GM12878 (cell line): ENCODE data around the gene PPP4R3B. TPM values are rescaled to one million over a fixed set of nuclear protein-coding genes. Genes with fewer than 3 reads are reported as not detected.

Source experiments
- BHLHE40 ChIP-seq, 2 experiments: fragments of 450-650 bp in 1 of 2; IDR thresholded peaks; 2 replicates each; pipeline ENCODE4 v1.6.1; 2011 to 2017; ENCODE audit warnings: low read depth in 2 of 2, borderline replicate concordance in 1 of 2, improper control_type of control experiment in 1 of 2, low read length in 1 of 2, mild to moderate bottlenecking in 1 of 2
- BRCA1 ChIP-seq: IDR thresholded peaks from 2 replicates; pipeline ENCODE4 v1.6.1; 2011; ENCODE audit warnings: low read depth, low read length, improper control_type of control experiment
- CHD2 ChIP-seq: IDR thresholded peaks from 2 replicates; pipeline ENCODE4 v1.6.1; 2011; ENCODE audit warnings: low read depth, low read length, improper control_type of control experiment, borderline replicate concordance
- EP300 ChIP-seq, 2 experiments: fragments of 150-350 bp in 1 of 2; IDR thresholded peaks; 2 replicates each; pipeline ENCODE4 v1.6.1; 2011 to 2012; ENCODE audit warnings: low read depth in 2 of 2, low read length in 2 of 2, borderline replicate concordance in 1 of 2, improper control_type of control experiment in 1 of 2, inconsistent platforms in 1 of 2; ENCODE audit not compliant: control insufficient read depth in 1 of 2
- ETV6 ChIP-seq, 2 experiments: fragments of 450-650 bp in 1 of 2; IDR thresholded peaks in 1 of 2; conservative IDR thresholded peaks in 1 of 2; 2 replicates each; pipeline ENCODE4 v1.6.1; 2014; ENCODE audit warnings: antibody characterized with exemption in 1 of 2, borderline replicate concordance in 1 of 2, low read depth in 1 of 2, mild to moderate bottlenecking in 1 of 2, moderate library complexity in 1 of 2
- FOXM1 ChIP-seq: IDR thresholded peaks from 2 replicates; pipeline ENCODE4 v1.6.1; 2012; ENCODE audit warnings: low read depth, mild to moderate bottlenecking, inconsistent platforms, low read length, moderate library complexity
- MXI1 ChIP-seq: fragments of 150-350 bp; IDR thresholded peaks from 2 replicates; pipeline ENCODE4 v1.6.1; 2011; ENCODE audit warnings: low read depth, mild to moderate bottlenecking, inconsistent platforms, low read length, improper control_type of control experiment
- NR2C1 ChIP-seq: fragments of 450-650 bp; IDR thresholded peaks from 2 replicates; pipeline ENCODE4 v1.6.1; 2017; ENCODE audit warnings: antibody characterized with exemption, mild to moderate bottlenecking, moderate library complexity
- PAX5 ChIP-seq: IDR thresholded peaks from 2 replicates; pipeline ENCODE4 v1.6.1; 2011; ENCODE audit warnings: low read depth, low read length, borderline replicate concordance
- RFX5 ChIP-seq: IDR thresholded peaks from 2 replicates; pipeline ENCODE4 v1.6.1; 2011; ENCODE audit warnings: low read depth, low read length, improper control_type of control experiment
- SIN3A ChIP-seq: IDR thresholded peaks from 2 replicates; pipeline ENCODE4 v1.6.1; 2012; ENCODE audit warnings: low read depth, low read length, improper control_type of control experiment
- TARDBP ChIP-seq: IDR thresholded peaks from 2 replicates; pipeline ENCODE4 v1.6.1; 2016; ENCODE audit warnings: borderline replicate concordance
- WRNIP1 ChIP-seq: IDR thresholded peaks from 2 replicates; pipeline ENCODE4 v1.6.1; 2011; ENCODE audit warnings: low read depth, low read length, improper control_type of control experiment, borderline replicate concordance
- ZNF384 ChIP-seq: IDR thresholded peaks from 2 replicates; pipeline ENCODE4 v1.6.1; 2012; ENCODE audit warnings: low read depth, mild to moderate bottlenecking, low read length, improper control_type of control experiment, borderline replicate concordance
- polyA plus RNA-seq, 11 experiments: library from polyadenylated mRNA; depleted of rRNA in 4 of 11; unstranded in 6 of 11; stranded (reverse) in 5 of 11; fragments of >200 nt; fragmentation: Nextera tagmentation in 4 of 11; fragmentation: Illumina TruSeq in 1 of 11; extraction: Ambion mirVana in 4 of 11; extraction: Trizol in 1 of 11; gene quantifications; 1 replicate in 1 of 11; 2 replicates in 10 of 11; pipeline versions ENCODE4 v1.2.1 to v1.2.3, GENCODE V29; 2011 to 2016; ENCODE audit warnings: inconsistent platforms in 2 of 11, missing spikeins in 2 of 11, low read depth in 1 of 11
- total RNA-seq, 4 experiments: library from RNA; depleted of rRNA in 3 of 4; stranded (reverse); fragments of >200 nt in 3 of 4; fragmentation: Illumina TruSeq in 1 of 4; extraction: Trizol in 1 of 4; gene quantifications; 2 replicates each; pipeline versions ENCODE4 v1.2.1 to v1.2.3, GENCODE V29; 2013 to 2021
- TF ChIP-seq, protein P1 (sequence below): fragments of 450-650 bp; conservative IDR thresholded peaks from 2 replicates; pipeline ENCODE4 v1.6.1; 2017; ENCODE audit warnings: mild to moderate bottlenecking, moderate library complexity

The PPP4R3B gene
- total and polyA plus RNA-seq, 10 of the 15 experiments (the other 5 are each of a cell fraction or from before 2014, with no cell fraction given), result 10.9 to 70.1 (median 49.2) TPM

DNA sequence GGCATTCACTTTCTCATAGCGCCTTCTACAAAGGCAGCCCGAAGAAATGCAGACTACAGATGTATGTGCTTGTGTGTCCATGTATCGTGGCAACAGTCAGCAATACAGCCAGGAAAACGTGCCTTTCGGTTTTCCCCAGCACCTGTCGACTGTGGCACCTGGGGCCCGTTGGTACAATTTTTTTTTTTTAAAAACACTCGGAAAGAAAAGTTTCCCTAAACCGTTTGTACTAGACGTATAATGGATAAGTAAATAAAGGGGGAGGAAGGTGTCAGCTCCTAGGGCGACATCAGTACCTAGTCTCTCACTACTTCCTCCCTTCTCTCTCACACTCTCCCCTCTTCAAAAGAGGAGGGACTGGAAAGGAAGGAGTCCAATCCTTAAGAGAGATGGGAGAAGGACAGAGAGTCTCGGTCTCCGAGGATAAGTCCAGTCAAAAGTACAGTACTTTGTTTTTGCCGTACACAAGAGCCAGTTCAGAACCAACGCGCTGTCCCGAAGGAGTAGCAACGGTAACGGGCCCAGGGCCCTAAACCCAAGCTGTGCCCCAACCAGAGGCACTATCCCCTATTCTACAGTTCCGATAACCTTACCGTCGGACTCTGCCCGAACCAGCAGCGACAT lies 759 bp downstream of the PPP4R3B start (continued):
- TF ChIP-seq SIN3A, result peak; percentile 78; the same call in 1 of the 2 replicates
- peak; percentile 87 for TF ChIP-seq MXI1
- 0 out of 2 replicates have a peak, but pooled peaks have one; percentile 43 for TF ChIP-seq TARDBP
- TF ChIP-seq WRNIP1, result 0 out of 2 replicates have a peak, but pooled peaks have one; percentile 78
- TF ChIP-seq PAX5, result no peak
- peak; percentile 27; the same call in 1 of the 2 replicates for TF ChIP-seq FOXM1
- TF ChIP-seq EP300 (IDR thresholded peaks at IDR 0.05; ENCODE audit: borderline replicate concordance in 1 of 2, control insufficient read depth in 1 of 2, low read depth in 2 of 2, low read length in 2 of 2), result peak in 1 of 2 experiments; percentile 43; a peak in 1 of 4 replicates
- TF ChIP-seq, protein P1, sequence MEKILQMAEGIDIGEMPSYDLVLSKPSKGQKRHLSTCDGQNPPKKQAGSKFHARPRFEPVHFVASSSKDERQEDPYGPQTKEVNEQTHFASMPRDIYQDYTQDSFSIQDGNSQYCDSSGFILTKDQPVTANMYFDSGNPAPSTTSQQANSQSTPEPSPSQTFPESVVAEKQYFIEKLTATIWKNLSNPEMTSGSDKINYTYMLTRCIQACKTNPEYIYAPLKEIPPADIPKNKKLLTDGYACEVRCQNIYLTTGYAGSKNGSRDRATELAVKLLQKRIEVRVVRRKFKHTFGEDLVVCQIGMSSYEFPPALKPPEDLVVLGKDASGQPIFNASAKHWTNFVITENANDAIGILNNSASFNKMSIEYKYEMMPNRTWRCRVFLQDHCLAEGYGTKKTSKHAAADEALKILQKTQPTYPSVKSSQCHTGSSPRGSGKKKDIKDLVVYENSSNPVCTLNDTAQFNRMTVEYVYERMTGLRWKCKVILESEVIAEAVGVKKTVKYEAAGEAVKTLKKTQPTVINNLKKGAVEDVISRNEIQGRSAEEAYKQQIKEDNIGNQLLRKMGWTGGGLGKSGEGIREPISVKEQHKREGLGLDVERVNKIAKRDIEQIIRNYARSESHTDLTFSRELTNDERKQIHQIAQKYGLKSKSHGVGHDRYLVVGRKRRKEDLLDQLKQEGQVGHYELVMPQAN, result peak; percentile 84
- TF ChIP-seq NR2C1, result no peak
- peak; percentile 72 to 85; a peak in 3 of 4 replicates for TF ChIP-seq BHLHE40 (IDR thresholded peaks at IDR 0.05; ENCODE audit: borderline replicate concordance in 1 of 2, low read depth in 2 of 2, low read length in 1 of 2)
- no peak for TF ChIP-seq BRCA1
- 0 out of 2 replicates have a peak, but pooled peaks have one; percentile 11 for TF ChIP-seq ZNF384
- no peak for TF ChIP-seq ETV6 (conservative IDR thresholded peaks at IDR 0.05 in 1 of 2, IDR thresholded peaks at IDR 0.05 in 1 of 2; ENCODE audit: borderline replicate concordance in 1 of 2, low read depth in 1 of 2)
- TF ChIP-seq RFX5, result no peak
- TF ChIP-seq CHD2, result 0 out of 2 replicates have a peak, but pooled peaks have one; percentile 2
